Activated T-cell treated with anti-CD3 and anti-CD28 coated beads, Interleukin-2, amount 50 U/mL, for 48 hours (primary cell): Measurements from ENCODE around the gene OLFML2A.
"Not testable (repeated sequence)": the region's sequence is repeated elsewhere in the genome, so short reads cannot be mapped to it uniquely, and the experiment has no call there.

Source experiments
- DNase-seq, 2 experiments: peaks; one replicate each; pipeline ENCODE4 v3.0.0-alpha.2; 2020

Gene OLFML2A

DNA sequence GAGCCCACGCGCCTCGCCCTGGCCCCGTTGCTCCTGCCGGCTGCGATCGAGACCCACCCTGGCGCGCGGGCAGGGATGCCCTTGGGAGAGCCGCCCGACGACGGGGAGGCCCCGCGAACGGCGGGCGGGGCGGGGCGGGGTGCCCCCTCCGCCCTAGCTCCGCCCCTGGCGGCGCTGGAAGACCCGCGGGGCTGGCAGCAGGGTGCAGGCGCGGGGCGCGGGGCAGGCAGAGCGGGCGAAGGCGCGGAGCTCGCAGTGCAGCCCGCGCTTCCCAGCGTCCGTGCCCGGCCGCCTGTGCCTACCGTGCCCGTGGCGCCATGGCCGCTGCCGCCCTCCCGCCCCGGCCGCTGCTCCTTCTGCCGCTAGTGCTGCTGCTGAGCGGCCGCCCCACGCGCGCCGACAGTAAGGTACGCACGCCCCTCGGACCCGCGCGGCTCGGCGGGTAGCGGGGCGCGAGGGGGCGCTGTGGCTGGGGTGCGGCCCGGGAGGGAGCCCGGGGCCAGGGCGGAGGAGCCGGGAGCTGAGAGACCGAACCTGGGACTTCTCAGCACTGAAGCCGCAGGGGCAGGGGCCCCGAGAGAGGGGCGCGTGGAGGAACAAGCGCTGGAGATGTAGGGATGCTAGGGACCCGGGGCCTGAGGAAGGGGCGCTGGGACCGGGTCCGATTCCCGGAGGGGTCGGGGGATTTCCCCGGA lies at the start of gene OLFML2A:
TSS of gene OLFML2A (plus strand) at position 180 of the 695 bp plus-strand sequence. CDS start at position 318, 138 bp downstream.
- peak in 1 of 2 experiments; percentile 45 for DNase-seq

DNA sequence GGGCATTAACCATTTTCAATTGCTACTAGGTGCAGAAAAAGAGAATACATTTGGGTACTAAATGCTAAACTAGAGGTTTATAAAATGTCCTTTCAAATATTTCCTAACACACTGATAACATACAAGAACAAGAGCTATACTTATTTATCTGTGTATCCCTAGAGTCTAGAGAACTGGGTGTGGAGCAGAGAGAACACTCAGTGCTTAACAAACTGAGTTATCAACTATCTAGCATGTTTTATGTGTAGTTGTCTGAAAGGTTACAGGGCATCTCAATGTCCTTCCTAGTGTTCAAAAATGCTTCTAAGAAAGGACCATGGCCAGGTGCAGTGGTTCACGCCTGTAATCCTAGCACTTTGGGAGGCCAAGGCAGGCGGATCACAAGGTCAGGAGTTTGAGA lies 46.2 kb upstream of the OLFML2A start:
- no peak for DNase-seq

DNA sequence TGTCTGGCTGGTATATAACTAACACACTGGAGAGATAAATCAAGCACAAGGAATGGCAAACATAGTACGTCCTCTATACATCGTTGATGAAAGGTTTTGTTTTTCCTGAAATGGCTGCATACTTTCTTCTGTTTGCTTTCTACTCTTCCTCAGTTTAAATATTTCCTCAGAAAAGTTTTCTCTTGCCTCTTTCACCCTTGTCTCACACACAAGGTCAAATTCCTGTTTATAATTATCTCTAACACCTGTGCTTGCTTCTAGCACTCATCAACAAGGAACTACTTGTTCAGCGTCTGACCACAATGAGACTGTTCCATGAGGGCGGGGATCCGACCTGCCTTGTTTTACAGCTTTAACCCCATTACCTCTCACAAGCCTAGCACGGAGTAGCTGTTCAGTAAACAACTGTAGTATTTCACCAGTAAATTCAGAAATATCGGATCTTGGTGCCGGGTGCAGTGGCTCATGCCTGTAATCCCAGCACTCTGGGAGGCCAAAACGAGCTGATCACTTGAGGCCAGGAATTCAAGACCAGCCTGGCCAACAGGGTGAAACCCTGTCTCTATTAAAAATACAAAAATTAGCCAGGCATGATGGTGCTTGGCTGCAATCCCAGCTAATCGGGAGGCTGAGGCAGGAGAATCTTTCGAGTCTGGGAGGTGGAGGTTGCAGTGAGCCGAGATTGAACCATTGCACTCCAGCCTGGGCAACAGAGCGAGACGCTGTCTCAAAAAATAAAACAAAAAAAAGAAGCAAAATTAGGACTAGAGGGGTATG lies 42.8 kb upstream of the OLFML2A start:
- no peak for DNase-seq

DNA sequence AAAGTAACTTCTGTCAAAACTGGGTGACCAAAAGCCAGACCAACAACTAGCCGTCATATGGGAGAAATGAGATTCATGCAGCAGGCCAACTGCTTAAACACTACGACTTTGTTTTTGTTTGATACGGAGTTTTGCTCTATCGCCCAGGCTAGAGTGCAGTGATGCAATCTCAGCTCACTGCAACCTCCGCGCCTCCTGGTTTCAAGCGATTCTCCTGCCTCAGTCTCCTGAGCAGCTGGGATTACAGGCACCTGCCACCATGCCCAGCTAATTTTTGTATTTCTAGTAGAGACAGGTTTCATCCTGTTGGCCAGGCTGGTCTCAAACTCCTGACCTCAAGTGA lies 42.2 kb upstream of the OLFML2A start:
- not testable (repeated sequence) for DNase-seq

DNA sequence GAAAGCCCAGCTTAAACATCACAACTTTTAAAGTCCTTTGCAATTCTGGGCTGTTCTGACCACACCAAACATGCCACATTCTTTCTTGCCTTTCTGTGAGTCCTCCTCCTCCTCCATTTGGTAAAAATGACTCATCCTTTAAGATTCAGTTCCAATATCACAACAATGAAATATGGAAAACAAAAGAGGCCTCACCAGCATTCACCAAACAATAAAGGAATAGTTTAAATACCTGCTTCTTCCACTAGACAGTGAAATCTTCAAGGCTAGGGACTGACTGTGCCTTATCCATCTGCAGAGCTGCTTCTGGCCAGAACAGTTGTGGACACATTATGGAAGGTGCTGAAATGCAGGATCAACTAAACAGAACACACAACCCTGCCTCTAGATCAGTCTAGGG lies 41.8 kb upstream of the OLFML2A start:
- no peak for DNase-seq

DNA sequence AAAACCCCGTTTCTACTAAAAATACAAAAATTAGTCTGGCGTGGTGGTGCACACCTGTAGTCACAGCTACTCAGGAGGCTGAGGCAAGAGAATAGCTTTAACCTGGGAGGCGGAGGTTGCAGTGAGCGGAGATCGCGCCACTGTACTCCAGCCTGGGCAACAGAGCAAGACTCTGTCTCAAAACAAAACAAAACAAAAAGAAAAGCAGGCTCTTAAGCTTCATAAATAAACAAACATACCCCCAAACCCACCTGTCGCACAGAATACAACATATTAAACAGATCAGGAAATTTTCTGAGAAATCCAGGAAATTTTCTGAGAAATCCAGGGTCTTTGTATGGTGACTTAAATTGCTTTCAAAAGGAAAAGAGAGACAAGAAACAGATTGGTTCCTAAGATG lies 38.9 kb upstream of the OLFML2A start:
- not testable (repeated sequence) for DNase-seq

DNA sequence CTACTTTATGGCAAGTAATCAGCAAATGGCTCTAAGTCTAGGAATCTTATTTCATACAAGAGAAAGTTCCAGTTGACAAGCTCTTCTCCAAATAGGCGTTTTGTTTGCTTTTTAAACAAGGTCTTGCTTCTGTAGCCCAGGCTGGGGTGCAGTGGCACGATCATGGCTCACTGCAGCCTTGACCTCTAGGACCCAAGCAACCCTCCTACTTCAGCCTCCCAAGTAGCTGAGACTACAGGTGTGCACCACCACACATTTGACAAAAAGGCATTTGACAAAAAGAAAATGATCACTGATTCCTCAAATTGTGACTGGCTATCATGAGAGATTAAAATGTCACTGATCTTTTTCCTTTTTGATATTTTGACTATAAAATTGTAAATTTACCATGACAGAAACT lies 37.6 kb upstream of the OLFML2A start:
- DNase-seq = no peak

DNA sequence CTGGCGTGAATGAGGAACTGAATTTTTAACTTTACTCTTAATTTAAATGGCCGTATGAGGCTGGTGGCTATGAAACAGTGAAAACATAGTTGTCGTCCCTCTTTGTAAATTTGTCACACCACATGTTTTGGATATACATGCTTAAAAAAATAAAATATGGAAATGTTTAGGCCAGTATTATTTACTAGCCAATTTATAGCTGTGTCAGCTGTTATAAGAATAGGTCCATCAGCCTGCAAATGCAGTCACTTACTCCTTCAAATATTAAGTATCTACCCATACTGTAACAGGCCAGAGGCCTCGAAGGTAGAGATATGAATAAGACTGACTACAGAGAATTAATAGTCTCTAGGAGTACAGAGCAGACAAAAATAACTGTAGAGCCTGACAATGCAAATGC lies 35.8 kb upstream of the OLFML2A start:
- DNase-seq = no peak

DNA sequence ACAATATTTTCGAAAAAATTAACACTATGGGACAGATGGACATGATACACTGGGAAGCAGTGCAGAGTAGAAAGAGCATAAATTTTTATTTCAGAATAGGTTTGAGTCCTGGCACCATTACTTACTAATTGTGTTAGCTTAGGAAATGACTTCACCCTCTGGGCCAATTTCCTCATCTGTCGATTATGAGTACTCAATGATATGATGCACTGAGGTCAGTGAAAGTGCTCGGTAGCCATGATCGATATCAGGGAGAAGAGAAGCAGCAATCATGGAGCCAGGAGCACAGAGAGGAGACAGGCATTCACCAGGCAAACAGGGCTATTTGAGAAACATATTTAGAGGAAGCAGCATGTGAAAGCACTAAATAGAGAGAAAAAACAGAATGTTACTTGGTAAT lies 35.3 kb upstream of the OLFML2A start:
- no peak for DNase-seq

DNA sequence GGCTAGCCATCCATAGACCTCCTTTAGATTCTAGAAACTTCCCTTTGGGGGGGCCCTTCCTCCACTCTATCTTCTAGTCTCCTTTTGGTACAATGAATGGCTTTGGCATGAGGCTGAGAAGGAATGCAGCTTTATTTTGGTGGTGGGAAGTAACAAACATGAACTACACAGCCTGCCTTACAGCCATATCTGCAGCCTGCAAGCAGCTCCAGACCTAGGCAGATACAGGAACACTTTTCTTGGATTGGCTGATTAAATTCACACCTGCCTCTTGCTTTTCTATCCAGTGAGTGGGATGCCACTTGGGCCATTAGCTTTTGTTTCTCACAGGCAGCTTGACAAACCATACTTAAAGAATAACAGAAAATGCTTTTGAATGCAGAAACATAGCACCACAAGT lies 34.0 kb upstream of the OLFML2A start:
- no peak for DNase-seq

DNA sequence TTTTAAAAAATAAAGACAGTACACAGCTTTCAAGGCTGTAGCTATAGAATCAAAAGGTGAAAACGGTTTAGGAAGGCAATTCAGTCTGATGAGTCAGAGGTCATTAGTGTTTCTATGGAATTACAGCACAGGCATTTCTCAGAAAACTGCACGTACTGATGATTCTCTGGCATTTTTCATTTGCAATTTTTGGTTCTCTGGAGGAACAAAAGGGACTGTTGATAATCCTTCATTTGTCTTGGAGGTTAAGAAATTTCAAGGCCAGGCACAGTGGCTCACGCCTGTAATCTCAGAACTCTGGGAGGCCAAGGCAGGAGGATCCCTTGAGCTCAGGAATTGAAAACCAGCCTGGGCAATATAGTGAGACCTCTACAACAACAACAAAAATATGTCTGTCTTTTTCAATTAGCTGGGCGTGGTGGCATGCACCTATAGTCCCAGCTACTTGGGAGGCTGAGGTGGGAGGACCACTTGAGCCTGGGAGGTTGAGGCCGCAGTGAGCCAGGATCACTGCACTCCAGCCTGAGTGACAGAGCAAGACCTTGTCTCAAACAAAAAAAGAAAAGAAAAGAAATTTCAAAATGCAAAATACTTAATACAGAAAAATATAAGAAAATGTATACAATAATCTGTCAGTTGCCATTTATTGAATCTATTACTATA lies 33.1 kb upstream of the OLFML2A start:
- DNase-seq = no peak

DNA sequence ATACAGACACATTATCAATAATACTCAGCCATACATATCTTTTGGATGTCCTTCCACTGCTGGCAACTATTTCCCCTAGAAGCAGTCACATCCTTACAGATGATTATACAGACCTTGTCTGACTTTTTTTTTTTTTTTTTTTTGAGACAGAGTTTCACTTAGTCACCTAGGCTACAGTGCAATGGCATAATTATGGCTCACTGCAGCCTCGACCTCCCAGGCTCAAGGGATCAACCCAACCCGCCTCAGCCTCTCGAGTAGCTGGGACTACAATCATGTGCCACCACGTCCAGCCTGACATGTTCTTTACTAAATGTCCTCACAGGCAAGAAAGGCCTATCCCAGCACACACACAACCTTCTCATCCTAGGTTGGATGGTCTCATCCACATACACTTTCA lies 29.9 kb upstream of the OLFML2A start:
- no peak for DNase-seq

DNA sequence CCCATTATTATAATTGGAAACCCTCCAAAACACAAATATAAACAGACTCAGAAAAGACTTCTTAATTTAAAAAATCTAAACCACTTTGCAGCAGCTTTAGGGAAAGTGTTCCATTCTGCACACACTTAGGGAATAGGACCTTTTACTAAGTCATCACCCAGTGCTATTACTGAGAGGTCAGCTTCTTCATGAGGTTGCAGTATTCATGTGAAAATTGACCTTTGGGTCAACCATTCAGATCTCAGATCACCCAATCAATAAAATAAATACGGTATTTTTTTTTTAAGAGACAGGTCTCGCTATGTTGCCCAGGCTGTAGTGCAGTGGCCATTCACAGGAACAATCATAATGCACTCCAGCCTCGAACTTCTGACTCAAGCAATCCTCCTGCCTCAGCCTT lies 27.6 kb upstream of the OLFML2A start:
- DNase-seq = no peak

DNA sequence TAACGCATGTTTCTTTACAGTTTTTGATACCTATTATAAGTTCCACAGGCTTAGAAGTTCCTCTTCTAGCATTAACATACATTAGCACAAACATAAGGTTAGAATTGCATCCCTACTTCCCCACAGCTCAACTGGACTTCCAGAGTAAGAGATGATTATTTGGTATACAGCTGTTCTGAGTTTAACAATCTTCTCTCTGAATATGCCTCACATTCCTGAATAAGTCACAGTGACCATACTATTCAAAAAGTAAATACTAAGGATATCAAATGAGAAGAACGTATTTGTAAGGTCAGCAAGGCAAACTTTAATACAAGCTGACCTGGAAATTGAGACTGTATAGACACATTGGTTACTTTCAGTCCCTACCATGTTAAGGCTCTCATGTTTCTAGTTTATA lies 27.2 kb upstream of the OLFML2A start:
- DNase-seq = no peak

DNA sequence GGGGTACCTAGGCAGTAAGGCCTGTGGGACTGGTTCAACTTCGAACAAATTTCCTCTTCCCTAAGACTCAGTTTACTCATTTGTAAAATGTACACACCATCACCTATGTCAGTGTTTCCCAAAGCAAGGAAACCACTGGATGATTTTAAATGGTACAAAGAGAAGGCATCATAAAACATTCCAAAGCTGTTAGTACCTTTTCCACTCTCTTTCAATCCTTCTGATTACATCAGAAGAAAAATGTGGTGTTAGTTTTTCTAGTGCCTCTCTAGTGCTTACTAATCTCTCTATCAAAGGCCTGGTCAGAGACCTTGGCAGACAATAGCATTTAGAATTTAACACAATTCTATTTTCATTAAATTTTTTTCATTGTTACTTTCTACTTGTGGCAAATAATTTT lies 24.0 kb upstream of the OLFML2A start:
- no peak for DNase-seq

DNA sequence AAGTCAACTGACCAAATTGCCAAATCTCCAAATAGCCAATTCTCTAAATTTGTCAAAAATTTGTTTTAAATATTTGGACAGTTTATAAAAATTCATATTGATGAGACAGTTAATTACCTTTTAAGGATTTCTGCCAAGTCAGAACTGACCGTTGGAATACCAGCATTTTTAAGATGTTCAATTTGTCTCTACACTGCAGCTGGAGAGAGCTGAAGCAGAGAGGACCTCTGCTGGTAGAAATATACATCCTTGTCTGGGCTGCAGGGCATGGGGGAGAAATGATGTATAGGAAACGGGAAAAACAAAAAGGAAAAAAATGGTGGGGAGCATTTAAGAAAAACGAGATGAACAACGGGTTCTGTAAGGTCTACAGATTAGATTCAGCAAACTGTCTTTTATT lies 22.6 kb upstream of the OLFML2A start:
- DNase-seq = no peak

DNA sequence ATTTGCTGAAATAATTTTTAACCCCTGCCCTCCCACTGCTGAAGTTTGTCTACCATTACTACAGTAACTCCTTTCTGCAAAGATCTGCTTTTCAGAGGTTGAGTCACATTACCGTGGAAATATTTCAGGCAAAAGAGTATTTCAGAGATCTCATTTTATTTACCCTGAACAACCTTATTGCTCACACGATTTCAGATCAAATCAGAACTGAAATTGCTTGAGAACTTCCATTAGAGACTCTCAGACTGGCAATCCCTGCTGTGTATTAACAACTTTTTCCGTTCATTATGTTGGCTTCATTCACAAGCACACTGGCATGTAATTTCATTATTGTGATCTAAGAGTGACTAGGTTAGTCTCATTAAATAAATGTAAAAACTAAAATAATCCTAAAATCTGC lies 21.9 kb upstream of the OLFML2A start:
- no peak for DNase-seq

DNA sequence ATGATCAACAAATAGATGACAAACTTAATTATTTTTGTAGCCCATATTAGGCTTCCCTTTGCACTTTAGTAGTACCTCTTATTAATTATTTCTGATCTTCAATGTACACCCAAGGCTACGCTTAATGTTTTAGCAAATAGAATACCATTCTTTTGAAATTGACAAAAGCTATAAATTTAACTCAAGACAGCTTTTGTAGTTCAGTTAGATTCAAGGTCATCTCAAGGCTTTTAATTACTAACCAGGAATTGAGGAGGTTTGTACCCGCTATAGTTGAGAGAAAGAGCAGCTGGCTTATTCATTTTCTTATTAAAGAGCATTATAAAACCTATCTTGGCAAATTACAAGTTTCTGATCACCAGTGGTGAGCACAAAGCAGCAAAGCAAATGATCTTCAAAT lies 20.9 kb upstream of the OLFML2A start:
- no peak for DNase-seq

DNA sequence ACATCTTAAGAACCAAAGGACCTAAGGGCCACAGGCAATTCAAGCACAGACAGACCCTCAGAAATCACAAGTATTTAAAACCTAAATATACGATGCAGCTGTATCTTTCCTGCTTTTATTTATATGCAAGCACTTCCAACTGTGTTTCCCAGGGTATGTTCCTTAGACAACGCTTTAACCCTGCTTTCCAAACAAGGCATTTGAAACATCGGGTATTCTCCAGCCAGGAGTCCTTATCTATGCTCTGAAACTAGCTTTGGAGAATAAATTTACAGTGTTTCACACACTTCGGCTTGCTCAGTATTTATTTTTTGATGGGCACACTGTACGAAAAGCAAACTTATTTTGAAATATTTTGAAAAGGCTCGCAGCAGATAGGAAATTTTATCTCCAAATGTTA lies 19.3 kb upstream of the OLFML2A start:
- no peak for DNase-seq

DNA sequence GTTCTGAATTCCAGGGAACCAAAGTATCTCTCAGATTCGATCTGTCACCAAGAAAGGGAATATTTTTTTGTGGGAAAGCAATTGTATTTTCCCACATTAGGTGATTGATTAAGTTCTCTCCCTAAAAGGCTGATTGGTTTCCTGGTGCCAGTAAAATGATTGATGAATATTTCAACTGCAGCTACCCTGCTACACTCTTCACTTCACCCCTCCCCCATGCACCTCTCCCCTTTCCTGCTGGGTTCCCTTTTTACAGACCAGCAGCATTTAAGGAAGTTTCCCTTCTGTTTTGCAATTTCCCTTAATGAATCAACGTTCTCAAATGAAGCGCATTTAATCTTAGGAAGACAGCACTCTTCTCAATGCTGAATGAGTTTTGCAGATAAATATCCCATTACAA lies 18.9 kb upstream of the OLFML2A start:
- no peak for DNase-seq

DNA sequence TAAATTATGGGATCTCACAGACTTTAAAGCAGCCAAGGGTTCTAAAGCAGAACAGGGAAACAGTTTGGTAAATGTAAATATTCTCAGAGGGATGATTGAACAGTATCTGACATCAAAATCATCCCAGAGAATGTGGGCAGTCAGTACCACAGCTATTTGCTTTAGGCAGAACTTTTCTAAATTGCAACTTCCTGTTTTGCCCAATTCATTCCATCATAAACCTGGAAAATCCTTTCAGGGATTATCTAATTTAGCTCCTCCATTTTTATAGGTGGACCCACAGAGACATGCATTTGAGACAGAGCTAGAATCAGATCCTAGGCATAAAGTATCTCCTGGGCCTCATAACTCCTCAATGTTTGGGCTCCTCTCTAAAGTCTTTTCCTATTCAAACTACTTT lies 18.2 kb upstream of the OLFML2A start:
- no peak for DNase-seq

DNA sequence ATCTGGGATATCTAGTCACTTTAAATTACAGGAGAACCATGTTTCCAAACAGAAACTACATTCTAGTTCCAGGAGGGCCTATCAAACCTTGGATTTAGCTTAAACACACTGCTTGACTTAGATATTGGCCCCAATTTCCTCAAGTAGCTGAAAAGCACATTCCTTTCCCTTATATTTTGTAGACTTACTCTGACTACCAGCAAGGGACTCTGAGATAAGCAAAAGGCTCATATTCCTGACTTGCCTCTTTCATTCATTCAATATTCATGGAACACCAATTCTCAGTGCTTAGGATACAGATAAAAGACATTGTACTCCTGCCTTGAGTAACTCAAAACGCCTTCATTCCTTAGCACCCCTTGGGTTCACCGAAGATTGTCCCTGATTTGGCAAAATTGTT lies 17.6 kb upstream of the OLFML2A start:
- DNase-seq = no peak

DNA sequence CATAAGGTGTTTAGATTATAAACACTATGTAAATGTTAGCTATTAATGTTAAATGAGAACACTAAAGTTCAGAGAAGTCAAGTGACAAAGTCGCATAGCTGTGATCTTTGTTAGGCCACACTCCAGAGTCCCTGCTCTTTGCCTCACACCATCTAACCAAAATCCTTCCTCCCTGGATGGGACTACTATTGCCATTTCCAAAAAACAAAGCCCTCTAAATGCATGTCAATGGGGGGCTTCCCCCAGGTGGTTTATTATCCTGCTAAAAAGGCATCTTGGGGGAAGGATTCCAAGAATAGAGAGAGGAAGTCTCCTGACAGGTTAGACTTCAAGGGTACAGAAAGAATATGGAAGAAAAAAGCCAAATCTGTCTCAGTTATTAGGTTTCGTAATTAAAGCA lies 16.2 kb upstream of the OLFML2A start:
- no peak for DNase-seq

DNA sequence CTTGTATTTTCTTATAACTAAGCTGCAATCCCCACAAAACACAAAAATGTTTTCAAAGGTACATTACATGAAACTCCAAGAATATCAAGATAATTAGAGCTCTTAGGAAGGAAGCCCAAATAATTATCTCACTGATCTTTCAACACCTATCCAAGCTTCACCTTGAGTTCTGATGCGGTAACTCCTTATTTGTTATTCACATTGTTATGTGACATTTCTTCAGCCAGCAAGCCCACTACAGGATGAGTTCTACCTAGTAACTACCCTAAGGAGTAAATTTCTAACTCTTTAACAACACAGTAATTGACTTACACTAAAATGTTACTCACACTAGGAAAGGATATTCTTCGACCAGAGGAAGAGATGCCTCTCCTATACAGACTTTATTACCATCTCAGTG lies 15.7 kb upstream of the OLFML2A start:
- DNase-seq = no peak
